Endothelial cell of umbilical vein (primary cell): ENCODE data around the gene ATXN10. TPM values are rescaled to one million over a fixed set of nuclear protein-coding genes. Genes with fewer than 3 reads are reported as not detected.

Experiments
- BruUV-seq: library from RNA; stranded (reverse); fragments of 400-500 nt; replicated peaks from 2 replicates; lab custom pipeline; 2021; lab: Mats Ljungman, UMichigan
- CTCF ChIA-PET: fragments of 300-600, 350-600 bp; sonication (Branson Sonifier 250); formaldehyde crosslinking; loops from one replicate; lab custom pipeline; 2021; ENCODE audit warnings: antibody characterized with exemption, inconsistent platforms; lab: Charles Lee
- POLR2A ChIA-PET: fragments of 300-600, 350-600 bp; sonication (Branson Sonifier 250); formaldehyde crosslinking; loops from one replicate; lab custom pipeline; 2021; ENCODE audit warnings: antibody characterized with exemption, inconsistent platforms; lab: Charles Lee
- DNase-seq: peaks from one replicate; pipeline ENCODE4 v3.0.0-alpha.2; 2011; ENCODE audit warnings: low read depth, low spot score
- FAIRE-seq: peaks from 2 replicates; lab custom pipeline; 2011; peaks lifted over from hg19 to GRCh38; lab: Jason Lieb, UNC
- H2AFZ ChIP-seq: 2 replicates; pipeline ENCODE4 v1.6.0; 2012; ENCODE audit warnings: low read depth, low read length, control low read depth, inconsistent platforms
- H3K27ac ChIP-seq: 2 replicates; pipeline ENCODE4 v1.5.1; 2011; ENCODE audit warnings: low read depth, mild to moderate bottlenecking, control low read depth, low read length, moderate library complexity; ENCODE audit not compliant: insufficient read depth
- H3K27me3 ChIP-seq, 2 experiments: 2 replicates each; pipeline versions ENCODE4 v1.6.0 to v1.6.1; 2011; ENCODE audit warnings: low read length in 2 of 2, mixed read lengths in 1 of 2; ENCODE audit not compliant: control insufficient read depth in 2 of 2, insufficient read depth in 2 of 2
- H3K36me3 ChIP-seq, 2 experiments: 2 replicates in 1 of 2; 3 replicates in 1 of 2; pipeline ENCODE4 v1.5.1; 2011; ENCODE audit warnings: low read length in 2 of 2, mild to moderate bottlenecking in 1 of 2, moderate library complexity in 1 of 2; ENCODE audit not compliant: control insufficient read depth in 2 of 2, insufficient read depth in 2 of 2; ENCODE audit errors: extremely low read depth in 1 of 2
- H3K4me1 ChIP-seq: 3 replicates; pipeline ENCODE4 v1.5.1; 2011; ENCODE audit warnings: mild to moderate bottlenecking, low read length; ENCODE audit not compliant: control insufficient read depth, insufficient read depth; ENCODE audit errors: extremely low read depth
- H3K4me2 ChIP-seq: 2 replicates; pipeline ENCODE4 v1.6.1; 2011; ENCODE audit warnings: low read length, control low read depth, mixed read lengths; ENCODE audit not compliant: insufficient read depth
- H3K4me3 ChIP-seq, 3 experiments: fragments of 200-600 bp in 1 of 3; sonication (generic), shearing (Covaris generic) in 1 of 3; replicated peaks in 1 of 3; 2 replicates each; pipeline ENCODE4 v1.5.1; 2011 to 2016; ENCODE audit warnings: control low read depth in 3 of 3, low read length in 3 of 3, mild to moderate bottlenecking in 2 of 3, inconsistent platforms in 1 of 3, low read depth in 1 of 3, moderate library complexity in 1 of 3; ENCODE audit not compliant: insufficient read depth in 1 of 3
- H3K79me2 ChIP-seq: 2 replicates; pipeline ENCODE4 v1.6.0; 2012; ENCODE audit warnings: low read length, inconsistent platforms; ENCODE audit not compliant: control insufficient read depth, insufficient read depth
- H3K9ac ChIP-seq: replicated peaks from 2 replicates; pipeline ENCODE3; 2011; ENCODE audit warnings: low read length, control low read depth; ENCODE audit not compliant: insufficient read depth; ENCODE audit errors: extremely low read depth
- H3K9me1 ChIP-seq: replicated peaks from 3 replicates; pipeline ENCODE4 v1.6.0; 2011; ENCODE audit warnings: mild to moderate bottlenecking, low read length; ENCODE audit not compliant: control insufficient read depth, insufficient read depth; ENCODE audit errors: extremely low read depth
- H3K9me3 ChIP-seq: replicated peaks from 2 replicates; pipeline ENCODE4 v1.5.1; 2012; ENCODE audit warnings: low read length, inconsistent platforms; ENCODE audit not compliant: control insufficient read depth, insufficient read depth
- H4K20me1 ChIP-seq: replicated peaks from 2 replicates; pipeline ENCODE3; 2011; ENCODE audit warnings: mild to moderate bottlenecking, low read length; ENCODE audit not compliant: control insufficient read depth, insufficient read depth; ENCODE audit errors: extremely low read depth
- CTCF ChIP-seq, 2 donors: IDR thresholded peaks; 1 replicate in 1 of 2; 2 replicates in 1 of 2; pipeline ENCODE4 v1.5.1; 2011; ENCODE audit warnings: low read length in 2 of 2, mild to moderate bottlenecking in 2 of 2, moderate library complexity in 2 of 2, control low read depth in 1 of 2, inconsistent platforms in 1 of 2, low read depth in 1 of 2; ENCODE audit not compliant: insufficient read depth in 1 of 2; ENCODE audit errors: extremely low read depth in 1 of 2
- FOS ChIP-seq: IDR thresholded peaks from 2 replicates; pipeline ENCODE4 v1.6.1; 2011; ENCODE audit warnings: mild to moderate bottlenecking, low read length, moderate library complexity, borderline replicate concordance; ENCODE audit not compliant: insufficient read depth
- GATA2 ChIP-seq: IDR thresholded peaks from 2 replicates; pipeline ENCODE4 v1.7.0; 2011; ENCODE audit warnings: low read depth, mild to moderate bottlenecking, moderate library complexity, mixed read lengths, low read length; ENCODE audit not compliant: insufficient read length, insufficient read depth
- JUN ChIP-seq: IDR thresholded peaks from 2 replicates; pipeline ENCODE4 v1.6.1; 2011; ENCODE audit warnings: borderline replicate concordance, low read depth; ENCODE audit not compliant: insufficient read length, insufficient read depth
- MYC ChIP-seq: IDR thresholded peaks from one replicate; pipeline ENCODE4 v1.6.1; 2011; ENCODE audit warnings: mild to moderate bottlenecking, low read depth, low read length
- POLR2A ChIP-seq: IDR thresholded peaks from 2 replicates; pipeline ENCODE4 v1.6.1; 2012; ENCODE audit warnings: low read depth, mild to moderate bottlenecking, control low read depth, low read length
- POLR2AphosphoS5 ChIP-seq: IDR thresholded peaks from 2 replicates; pipeline ENCODE4 v1.6.1; 2012; ENCODE audit warnings: low read depth, mild to moderate bottlenecking, control low read depth, low read length, moderate library complexity; ENCODE audit not compliant: insufficient read depth
- dilution Hi-C: fragments of 300-500 bp; cut with MboI; formaldehyde crosslinking; loops from one replicate; pipeline ENCODE4 v1.15.0; 2019; ENCODE audit warnings: low sequenced_read_pairs; ENCODE audit not compliant: extremely low pct_ligation_motif_present
- intact Hi-C: fragments of 100-400 bp; cut with micrococcal nuclease; formaldehyde crosslinking; loops from one replicate; pipeline ENCODE4 v1.10.0; 2022
- polyA plus RNA-seq, 4 experiments: library from polyadenylated mRNA; depleted of rRNA in 3 of 4; stranded (reverse) in 3 of 4; unstranded in 1 of 4; fragments of >200 nt; gene quantifications; 2 replicates each; pipeline versions ENCODE4 v1.2.1 to v1.2.3, GENCODE V29; 2011 to 2012; ENCODE audit warnings: missing spikeins in 1 of 4
- total RNA-seq: library from RNA; stranded (reverse); gene quantifications from 2 replicates; pipeline ENCODE4 v1.2.3, GENCODE V29; 2021

Gene ATXN10
- total and polyA plus RNA-seq, 2 donors (not counting 3 experiments of a cell fraction or from before 2014, with no cell fraction given): 73.2 to 91.9 TPM

DNA sequence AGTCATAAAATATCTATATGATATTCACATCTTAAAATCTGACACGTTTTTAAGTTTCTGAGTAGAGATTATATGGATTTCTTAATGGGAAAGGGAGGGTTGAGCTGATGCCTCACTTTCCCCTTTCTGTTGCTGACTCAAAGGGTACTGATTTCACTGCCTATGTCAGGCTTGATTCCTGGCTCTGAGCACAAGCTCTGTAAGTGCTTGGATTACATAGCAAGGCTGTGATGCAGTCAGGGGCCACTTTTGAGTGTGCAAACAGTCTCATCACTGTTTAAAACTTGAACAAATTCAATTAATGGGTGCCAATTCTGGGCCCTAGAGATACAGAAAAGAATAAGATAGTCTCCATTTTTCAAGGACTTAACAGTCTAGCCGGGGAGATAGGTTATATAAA lies 14.4 kb downstream of the ATXN10 start:
- no peaks in the 10 kb centered on the region for H3K9me3 ChIP-seq
- peaks cover 10% of the 10 kb centered on the region for H3K4me1 ChIP-seq
- H3K4me3 ChIP-seq: no peak overlapping the region
- TF ChIP-seq FOS (no peak), JUN (no peak), GATA2 (no peak), CTCF (IDR thresholded peaks at IDR 0.05; ENCODE audit: extremely low read depth in 1 of 2, insufficient read depth in 1 of 2, low read depth in 1 of 2, low read length in 2 of 2) (no peak), POLR2A (no peak), POLR2AphosphoS5 (no peak), MYC (no peak)
- dilution Hi-C loops (no loop called here), intact Hi-C loops (no loop called here)
- H3K27ac ChIP-seq: no peak overlapping the region
- BruUV-seq: no TSS peak
- no peak overlapping the region for H3K4me2 ChIP-seq
- peaks cover 51% of the 10 kb centered on the region for H4K20me1 ChIP-seq
- H3K36me3 ChIP-seq: no peaks in the 10 kb centered on the region
- DNase-seq (no peak), FAIRE-seq (no peak)
- H3K79me2 ChIP-seq: peaks cover 71% of the 10 kb centered on the region
- ChIA-PET CTCF (no interaction called here), POLR2A (no interaction called here)
- H3K9me1 ChIP-seq: no peaks in the 10 kb centered on the region
- H3K9ac ChIP-seq: no peak overlapping the region
- H2AFZ ChIP-seq: no peak overlapping the region
- no peaks in the 10 kb centered on the region for H3K27me3 ChIP-seq
